SH-SY5Y (cell line): ENCODE results near the gene SLC25A1.

ENCODE experiments used
- GATA2 ChIP-seq: IDR thresholded peaks from 2 replicates; pipeline ENCODE4 v1.6.1; 2011; ENCODE audit warnings: mild to moderate bottlenecking, low read depth, low read length
- GATA3 ChIP-seq: IDR thresholded peaks from 2 replicates; pipeline ENCODE4 v1.6.1; 2011; ENCODE audit warnings: low read depth, mild to moderate bottlenecking, low read length, moderate library complexity

DNA sequence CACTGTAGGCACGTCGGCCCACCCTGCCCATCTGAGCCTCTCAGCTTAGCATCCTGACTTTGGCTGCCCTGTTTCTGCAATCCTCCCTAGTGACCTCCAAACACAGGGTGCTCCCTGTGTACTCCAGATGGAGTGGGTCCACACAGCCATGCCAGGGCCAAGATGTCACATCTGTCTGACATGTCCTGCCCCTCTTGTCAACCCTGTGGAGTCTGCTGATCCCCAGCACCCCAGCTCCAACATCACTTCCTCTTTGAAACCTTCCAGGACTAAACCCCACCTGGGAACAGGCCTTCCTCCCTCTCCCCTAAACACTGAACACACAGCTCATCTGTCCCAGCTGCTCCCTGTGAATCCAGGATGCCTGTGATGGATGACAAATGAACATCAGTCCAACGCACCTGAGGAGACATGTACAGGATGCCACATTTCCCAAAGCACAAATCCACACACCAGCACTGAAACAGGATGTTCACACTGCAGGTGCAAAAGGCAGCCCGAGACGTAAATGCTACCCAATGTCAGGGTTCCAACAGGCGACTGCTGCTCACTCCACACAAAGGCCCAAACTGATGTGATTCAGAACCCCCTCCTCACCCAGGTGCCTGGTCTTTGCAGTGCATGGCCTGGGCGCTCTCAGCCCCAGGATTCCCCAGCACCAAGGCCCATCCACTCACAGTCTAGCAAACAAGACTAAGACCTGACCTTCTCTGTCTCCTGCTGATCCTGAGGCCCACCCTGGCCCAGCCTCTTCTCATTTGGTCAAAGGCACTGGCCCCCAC lies 49.4 kb downstream of the SLC25A1 start:
- TF ChIP-seq GATA2 (no peak), GATA3 (no peak)
